Measurements from ENCODE around the gene DENND1A. TPM values are rescaled to one million over a fixed set of nuclear protein-coding genes. Genes with fewer than 3 reads are reported as not detected.

The DENND1A gene
- total and polyA plus RNA-seq, 2 of the 13 experiments (the other 11 are each of a cell fraction or from before 2014, with no cell fraction given) = 14.8 to 30.1 TPM

DNA sequence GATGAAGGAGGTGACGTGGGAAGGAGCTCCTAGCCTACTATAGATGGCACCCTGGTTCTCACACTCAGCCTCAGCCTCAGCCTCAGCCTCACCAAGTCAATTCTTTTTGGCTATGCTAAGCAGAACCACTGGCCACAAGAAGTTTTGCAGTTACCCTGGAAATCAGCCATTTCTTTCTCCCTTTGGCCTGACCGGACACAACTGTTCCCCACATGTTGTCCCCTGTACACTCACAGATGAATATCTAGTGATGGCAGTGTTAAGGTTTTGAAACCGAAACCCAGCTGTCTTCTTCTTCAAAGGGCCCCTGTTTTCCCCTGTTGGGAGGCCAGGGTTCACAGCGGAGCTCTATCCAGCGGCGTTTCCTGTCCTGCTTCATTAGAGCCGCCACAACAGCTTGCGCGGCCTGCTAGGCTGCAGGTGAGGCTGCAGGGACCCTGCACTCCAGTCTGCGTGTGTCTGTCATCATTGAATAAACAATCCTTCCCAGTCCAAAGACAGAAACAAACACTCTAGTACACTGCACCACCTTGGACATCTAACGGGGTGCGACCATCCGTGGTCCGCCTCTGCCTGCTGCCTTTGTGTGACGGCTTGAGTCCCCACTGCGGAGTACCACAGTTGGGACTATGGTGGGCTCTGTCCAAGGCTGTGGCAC lies 250.5 kb downstream of the DENND1A start (continued):
- TF ChIP-seq, protein P1, sequence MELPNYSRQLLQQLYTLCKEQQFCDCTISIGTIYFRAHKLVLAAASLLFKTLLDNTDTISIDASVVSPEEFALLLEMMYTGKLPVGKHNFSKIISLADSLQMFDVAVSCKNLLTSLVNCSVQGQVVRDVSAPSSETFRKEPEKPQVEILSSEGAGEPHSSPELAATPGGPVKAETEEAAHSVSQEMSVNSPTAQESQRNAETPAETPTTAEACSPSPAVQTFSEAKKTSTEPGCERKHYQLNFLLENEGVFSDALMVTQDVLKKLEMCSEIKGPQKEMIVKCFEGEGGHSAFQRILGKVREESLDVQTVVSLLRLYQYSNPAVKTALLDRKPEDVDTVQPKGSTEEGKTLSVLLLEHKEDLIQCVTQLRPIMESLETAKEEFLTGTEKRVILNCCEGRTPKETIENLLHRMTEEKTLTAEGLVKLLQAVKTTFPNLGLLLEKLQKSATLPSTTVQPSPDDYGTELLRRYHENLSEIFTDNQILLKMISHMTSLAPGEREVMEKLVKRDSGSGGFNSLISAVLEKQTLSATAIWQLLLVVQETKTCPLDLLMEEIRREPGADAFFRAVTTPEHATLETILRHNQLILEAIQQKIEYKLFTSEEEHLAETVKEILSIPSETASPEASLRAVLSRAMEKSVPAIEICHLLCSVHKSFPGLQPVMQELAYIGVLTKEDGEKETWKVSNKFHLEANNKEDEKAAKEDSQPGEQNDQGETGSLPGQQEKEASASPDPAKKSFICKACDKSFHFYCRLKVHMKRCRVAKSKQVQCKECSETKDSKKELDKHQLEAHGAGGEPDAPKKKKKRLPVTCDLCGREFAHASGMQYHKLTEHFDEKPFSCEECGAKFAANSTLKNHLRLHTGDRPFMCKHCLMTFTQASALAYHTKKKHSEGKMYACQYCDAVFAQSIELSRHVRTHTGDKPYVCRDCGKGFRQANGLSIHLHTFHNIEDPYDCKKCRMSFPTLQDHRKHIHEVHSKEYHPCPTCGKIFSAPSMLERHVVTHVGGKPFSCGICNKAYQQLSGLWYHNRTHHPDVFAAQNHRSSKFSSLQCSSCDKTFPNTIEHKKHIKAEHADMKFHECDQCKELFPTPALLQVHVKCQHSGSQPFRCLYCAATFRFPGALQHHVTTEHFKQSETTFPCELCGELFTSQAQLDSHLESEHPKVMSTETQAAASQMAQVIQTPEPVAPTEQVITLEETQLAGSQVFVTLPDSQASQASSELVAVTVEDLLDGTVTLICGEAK (IDR thresholded peaks at IDR 0.05) = no peak
- TF ChIP-seq, protein P1 (CRISPR knock-in tag; IDR thresholded peaks at IDR 0.05) = no peak
- TF ChIP-seq ISX (CRISPR knock-in tag; conservative IDR thresholded peaks at IDR 0.05) = no peak
- TF ChIP-seq PRDM15 (CRISPR knock-in tag; IDR thresholded peaks at IDR 0.05) = no peak
- TF ChIP-seq SUZ12 (IDR thresholded peaks at IDR 0.05; ENCODE audit: low read depth, low read length) = no peak
- 0 out of 2 replicates have a peak, but pooled peaks have one; percentile 21 for TF ChIP-seq ZBTB4 (CRISPR knock-in tag; IDR thresholded peaks at IDR 0.05; ENCODE audit: borderline replicate concordance)
- 0 out of 2 replicates have a peak, but pooled peaks have one; percentile 17 for TF ChIP-seq CEBPG (CRISPR knock-in tag; IDR thresholded peaks at IDR 0.05)
- TF ChIP-seq ZNF788 (CRISPR knock-in tag; IDR thresholded peaks at IDR 0.05; ENCODE audit: borderline replicate concordance) = no peak
- no peak for TF ChIP-seq ZNF557 (CRISPR knock-in tag; IDR thresholded peaks at IDR 0.05)
